HEK293 (cell line): ENCODE results near the gene ERF.
A peak's percentile ranks its signal among the peaks of the same experiment; 100 is the strongest.
"Not testable (repeated sequence)": the region's sequence is repeated elsewhere in the genome, so short reads cannot be mapped to it uniquely, and the experiment has no call there.

ENCODE experiments used
- CTCF ChIA-PET: fragments of 350-600 bp; formaldehyde crosslinking; extraction: SDS; loops from one replicate; lab custom pipeline; 2021; ENCODE audit warnings: antibody characterized with exemption; lab: Yijun Ruan, JAX
- POLR2A ChIA-PET: fragments of 300-600 bp; formaldehyde crosslinking; extraction: SDS; loops from one replicate; lab custom pipeline; 2020; ENCODE audit warnings: antibody characterized with exemption, inconsistent platforms; lab: Yijun Ruan, JAX
- H3K27ac ChIP-seq: fragments of 200-500 bp; sonication (Bioruptor generic); 2 replicates; pipeline ENCODE4 v1.5.1; 2014; ENCODE audit warnings: low read depth, low read length, control low read depth, inconsistent platforms; ENCODE audit errors: extremely low read depth
- H3K36me3 ChIP-seq, 2 experiments: fragments of 200-500 bp in 1 of 2; sonication (Bioruptor generic) in 1 of 2; 1 replicate in 1 of 2; 2 replicates in 1 of 2; pipeline ENCODE4 v1.5.1; 2014 to 2017; ENCODE audit warnings: inconsistent platforms in 2 of 2, low read length in 2 of 2; ENCODE audit not compliant: control insufficient read depth in 2 of 2, insufficient read depth in 1 of 2
- H3K4me1 ChIP-seq: fragments of 200-500 bp; sonication (Bioruptor generic); 2 replicates; pipeline ENCODE4 v1.5.1; 2014; ENCODE audit warnings: mild to moderate bottlenecking, low read length, inconsistent platforms; ENCODE audit not compliant: control insufficient read depth, insufficient read depth
- H3K4me3 ChIP-seq: 2 replicates; pipeline ENCODE4 v1.5.1; 2011; ENCODE audit warnings: low read depth, mild to moderate bottlenecking, control low read depth, low read length, moderate library complexity
- H3K9me3 ChIP-seq: fragments of 200-500 bp; sonication (Bioruptor generic); 2 replicates; pipeline ENCODE4 v1.5.1; 2014; ENCODE audit warnings: low read depth, low read length, inconsistent platforms; ENCODE audit not compliant: control insufficient read depth, insufficient read depth
- KLF7 ChIP-seq: fragments of 450-650 bp; formaldehyde crosslinking; IDR thresholded peaks from 2 replicates; pipeline ENCODE4 v1.5.1; 2016; ENCODE audit warnings: missing biosample characterization, missing genetic modification characterization, borderline replicate concordance
- ZBTB48 ChIP-seq: fragments of 450-650 bp; formaldehyde crosslinking; IDR thresholded peaks from 2 replicates; pipeline ENCODE4 v1.5.1; 2016; ENCODE audit warnings: missing biosample characterization, missing genetic modification characterization
- ZNF121 ChIP-seq: fragments of 450-650 bp; formaldehyde crosslinking; IDR thresholded peaks from 2 replicates; pipeline ENCODE4 v1.5.1; 2016; ENCODE audit warnings: missing biosample characterization, missing genetic modification characterization
- ZNF302 ChIP-seq: fragments of 450-650 bp; formaldehyde crosslinking; IDR thresholded peaks from 2 replicates; pipeline ENCODE4 v1.5.1; 2016; ENCODE audit warnings: missing biosample characterization, missing genetic modification characterization, low read depth
- ZNF335 ChIP-seq: fragments of 450-650 bp; formaldehyde crosslinking; conservative IDR thresholded peaks from 2 replicates; pipeline ENCODE4 v1.5.1; 2016; ENCODE audit warnings: missing biosample characterization, missing genetic modification characterization
- ZNF791 ChIP-seq: fragments of 450-650 bp; formaldehyde crosslinking; IDR thresholded peaks from 2 replicates; pipeline ENCODE4 v1.5.1; 2016; ENCODE audit warnings: missing biosample characterization, missing genetic modification characterization
- TF ChIP-seq, protein P1 (sequence below): fragments of 450-650 bp; formaldehyde crosslinking; IDR thresholded peaks from 2 replicates; pipeline ENCODE4 v1.5.1; 2016; ENCODE audit warnings: missing biosample characterization, missing genetic modification characterization
- TF ChIP-seq, protein P2 (sequence below): fragments of 450-650 bp; formaldehyde crosslinking; IDR thresholded peaks from 2 replicates; pipeline ENCODE4 v1.5.1; 2016; ENCODE audit warnings: missing biosample characterization, missing genetic modification characterization
- TF ChIP-seq, protein P3 (sequence below): fragments of 450-650 bp; formaldehyde crosslinking; IDR thresholded peaks from 2 replicates; pipeline ENCODE4; 2016; ENCODE audit warnings: missing biosample characterization, missing genetic modification characterization
- TF ChIP-seq, protein P4 (sequence below): fragments of 450-650 bp; IDR thresholded peaks from 2 replicates; pipeline ENCODE4 v1.5.1; 2018; ENCODE audit warnings: missing biosample characterization, mild to moderate bottlenecking, missing genetic modification characterization

Gene ERF

DNA sequence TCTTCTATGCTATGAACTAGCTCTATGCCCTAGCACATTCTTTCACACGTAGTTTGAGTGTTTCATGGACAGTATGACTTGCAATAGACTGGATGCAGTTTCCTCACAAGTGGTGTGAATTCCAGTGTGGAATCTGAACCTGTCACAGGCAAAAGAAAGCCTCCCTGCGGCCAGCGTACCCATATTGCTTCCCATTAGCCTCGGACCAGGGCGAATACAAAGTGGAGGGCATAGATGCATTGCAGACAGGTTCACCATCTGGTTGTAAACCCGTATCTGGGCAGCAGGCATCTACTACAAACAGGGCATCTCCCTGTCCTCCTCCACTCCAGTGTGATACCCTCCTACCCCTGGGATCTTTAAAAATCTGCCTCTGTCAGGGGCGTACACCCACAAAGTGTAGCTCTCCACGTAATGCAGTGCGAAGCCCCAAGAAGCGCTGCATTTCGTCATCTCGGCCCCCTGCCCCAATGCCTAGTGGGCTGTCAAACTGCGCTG, 12.8 kb upstream of the ERF start (continued):
- TF ChIP-seq, protein P1, sequence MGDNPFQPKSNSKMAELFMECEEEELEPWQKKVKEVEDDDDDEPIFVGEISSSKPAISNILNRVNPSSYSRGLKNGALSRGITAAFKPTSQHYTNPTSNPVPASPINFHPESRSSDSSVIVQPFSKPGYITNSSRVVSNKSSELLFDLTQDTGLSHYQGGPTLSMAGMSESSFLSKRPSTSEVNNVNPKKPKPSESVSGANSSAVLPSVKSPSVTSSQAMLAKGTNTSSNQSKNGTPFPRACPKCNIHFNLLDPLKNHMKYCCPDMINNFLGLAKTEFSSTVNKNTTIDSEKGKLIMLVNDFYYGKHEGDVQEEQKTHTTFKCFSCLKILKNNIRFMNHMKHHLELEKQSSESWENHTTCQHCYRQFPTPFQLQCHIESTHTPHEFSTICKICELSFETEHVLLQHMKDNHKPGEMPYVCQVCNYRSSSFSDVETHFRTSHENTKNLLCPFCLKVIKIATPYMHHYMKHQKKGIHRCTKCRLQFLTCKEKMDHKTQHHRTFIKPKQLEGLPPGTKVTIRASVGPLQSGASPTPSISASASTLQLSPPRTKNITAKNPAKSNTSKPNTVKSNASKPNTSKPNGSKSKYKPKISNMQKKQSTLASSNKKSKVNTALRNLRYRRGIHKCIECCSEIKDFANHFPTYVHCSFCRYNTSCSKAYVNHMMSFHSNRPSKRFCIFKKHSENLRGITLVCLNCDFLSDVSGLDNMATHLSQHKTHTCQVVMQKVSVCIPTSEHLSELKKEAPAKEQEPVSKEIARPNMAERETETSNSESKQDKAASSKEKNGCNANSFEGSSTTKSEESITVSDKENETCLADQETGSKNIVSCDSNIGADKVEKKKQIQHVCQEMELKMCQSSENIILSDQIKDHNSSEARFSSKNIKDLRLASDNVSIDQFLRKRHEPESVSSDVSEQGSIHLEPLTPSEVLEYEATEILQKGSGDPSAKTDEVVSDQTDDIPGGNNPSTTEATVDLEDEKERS (tag by site-specific recombination), result no peak
- 0 out of 2 replicates have a peak, but pooled peaks have one; percentile 24 for TF ChIP-seq ZNF791
- no peak for TF ChIP-seq ZNF335 (tag by site-specific recombination)
- TF ChIP-seq, protein P2, sequence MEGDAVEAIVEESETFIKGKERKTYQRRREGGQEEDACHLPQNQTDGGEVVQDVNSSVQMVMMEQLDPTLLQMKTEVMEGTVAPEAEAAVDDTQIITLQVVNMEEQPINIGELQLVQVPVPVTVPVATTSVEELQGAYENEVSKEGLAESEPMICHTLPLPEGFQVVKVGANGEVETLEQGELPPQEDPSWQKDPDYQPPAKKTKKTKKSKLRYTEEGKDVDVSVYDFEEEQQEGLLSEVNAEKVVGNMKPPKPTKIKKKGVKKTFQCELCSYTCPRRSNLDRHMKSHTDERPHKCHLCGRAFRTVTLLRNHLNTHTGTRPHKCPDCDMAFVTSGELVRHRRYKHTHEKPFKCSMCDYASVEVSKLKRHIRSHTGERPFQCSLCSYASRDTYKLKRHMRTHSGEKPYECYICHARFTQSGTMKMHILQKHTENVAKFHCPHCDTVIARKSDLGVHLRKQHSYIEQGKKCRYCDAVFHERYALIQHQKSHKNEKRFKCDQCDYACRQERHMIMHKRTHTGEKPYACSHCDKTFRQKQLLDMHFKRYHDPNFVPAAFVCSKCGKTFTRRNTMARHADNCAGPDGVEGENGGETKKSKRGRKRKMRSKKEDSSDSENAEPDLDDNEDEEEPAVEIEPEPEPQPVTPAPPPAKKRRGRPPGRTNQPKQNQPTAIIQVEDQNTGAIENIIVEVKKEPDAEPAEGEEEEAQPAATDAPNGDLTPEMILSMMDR, result 0 out of 2 replicates have a peak, but pooled peaks have one; percentile 20
- TF ChIP-seq ZBTB48 (tag by site-specific recombination), result peak; percentile 43; the same call in 1 of the 2 replicates
- TF ChIP-seq ZNF302 (tag by site-specific recombination), result no peak
- TF ChIP-seq, protein P3, sequence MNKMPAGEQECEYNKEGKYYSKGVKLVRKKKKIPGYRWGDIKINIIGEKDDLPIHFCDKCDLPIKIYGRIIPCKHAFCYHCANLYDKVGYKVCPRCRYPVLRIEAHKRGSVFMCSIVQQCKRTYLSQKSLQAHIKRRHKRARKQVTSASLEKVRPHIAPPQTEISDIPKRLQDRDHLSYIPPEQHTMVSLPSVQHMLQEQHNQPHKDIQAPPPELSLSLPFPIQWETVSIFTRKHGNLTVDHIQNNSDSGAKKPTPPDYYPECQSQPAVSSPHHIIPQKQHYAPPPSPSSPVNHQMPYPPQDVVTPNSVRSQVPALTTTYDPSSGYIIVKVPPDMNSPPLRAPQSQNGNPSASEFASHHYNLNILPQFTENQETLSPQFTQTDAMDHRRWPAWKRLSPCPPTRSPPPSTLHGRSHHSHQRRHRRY (tag by site-specific recombination), result no peak

DNA sequence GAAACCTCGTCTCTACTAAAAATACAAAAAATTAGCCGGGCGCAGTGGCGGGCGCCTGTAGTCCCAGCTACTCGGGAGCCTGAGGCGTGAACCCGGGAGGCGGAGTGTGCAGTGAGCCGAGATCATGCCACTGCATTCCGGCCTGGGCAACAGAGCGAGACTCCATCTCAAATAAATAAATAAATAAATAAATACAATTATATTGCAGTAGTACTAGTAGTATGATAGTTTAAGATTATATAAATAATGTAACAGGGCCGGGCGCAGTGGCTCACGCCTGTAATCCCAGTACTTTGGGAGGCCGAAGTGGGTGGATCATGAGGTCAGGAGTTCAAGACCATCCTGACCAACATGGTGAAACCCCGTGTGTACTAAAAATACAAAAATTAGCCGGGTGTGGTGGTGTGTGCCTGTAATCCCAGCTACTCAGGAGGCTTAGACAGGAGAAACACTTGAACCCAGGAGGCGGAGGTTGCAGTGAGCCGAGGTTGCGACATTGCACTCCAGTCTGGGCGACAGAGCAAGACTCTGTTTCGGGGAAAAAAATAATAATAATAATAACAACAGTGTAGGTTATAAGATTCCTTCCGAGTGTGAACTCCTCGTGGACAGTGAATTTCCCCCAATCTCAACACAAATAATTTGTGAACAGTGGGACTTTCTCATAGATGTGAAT, 12.1 kb upstream of the ERF start:
- H3K4me1 ChIP-seq, result peaks cover 16% of the 10 kb centered on the region
- ChIA-PET CTCF (interaction anchor here (0.6 to 2.0 kb wide), 6 partner anchors 12 to 155 kb away, joined by 3 to 10 read pairs (median 3); no protein-coding TSS in a partner anchor), POLR2A (interaction anchor here (0.9 to 1.7 kb wide), 7 partner anchors 9 to 24 kb away, joined by 3 to 8 read pairs (median 6); partner anchors contain the start of gene GSK3A)
- H3K36me3 ChIP-seq, H3K27ac ChIP-seq, H3K4me3 ChIP-seq, H3K9me3 ChIP-seq: not testable (repeated sequence)
- TF ChIP-seq KLF7 (tag by site-specific recombination), result 0 out of 2 replicates have a peak, but pooled peaks have one; percentile 4
- TF ChIP-seq, protein P4, sequence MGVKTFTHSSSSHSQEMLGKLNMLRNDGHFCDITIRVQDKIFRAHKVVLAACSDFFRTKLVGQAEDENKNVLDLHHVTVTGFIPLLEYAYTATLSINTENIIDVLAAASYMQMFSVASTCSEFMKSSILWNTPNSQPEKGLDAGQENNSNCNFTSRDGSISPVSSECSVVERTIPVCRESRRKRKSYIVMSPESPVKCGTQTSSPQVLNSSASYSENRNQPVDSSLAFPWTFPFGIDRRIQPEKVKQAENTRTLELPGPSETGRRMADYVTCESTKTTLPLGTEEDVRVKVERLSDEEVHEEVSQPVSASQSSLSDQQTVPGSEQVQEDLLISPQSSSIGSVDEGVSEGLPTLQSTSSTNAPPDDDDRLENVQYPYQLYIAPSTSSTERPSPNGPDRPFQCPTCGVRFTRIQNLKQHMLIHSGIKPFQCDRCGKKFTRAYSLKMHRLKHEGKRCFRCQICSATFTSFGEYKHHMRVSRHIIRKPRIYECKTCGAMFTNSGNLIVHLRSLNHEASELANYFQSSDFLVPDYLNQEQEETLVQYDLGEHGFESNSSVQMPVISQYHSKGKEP (tag by site-specific recombination), result 0 out of 2 replicates have a peak, but pooled peaks have one; percentile 5

DNA sequence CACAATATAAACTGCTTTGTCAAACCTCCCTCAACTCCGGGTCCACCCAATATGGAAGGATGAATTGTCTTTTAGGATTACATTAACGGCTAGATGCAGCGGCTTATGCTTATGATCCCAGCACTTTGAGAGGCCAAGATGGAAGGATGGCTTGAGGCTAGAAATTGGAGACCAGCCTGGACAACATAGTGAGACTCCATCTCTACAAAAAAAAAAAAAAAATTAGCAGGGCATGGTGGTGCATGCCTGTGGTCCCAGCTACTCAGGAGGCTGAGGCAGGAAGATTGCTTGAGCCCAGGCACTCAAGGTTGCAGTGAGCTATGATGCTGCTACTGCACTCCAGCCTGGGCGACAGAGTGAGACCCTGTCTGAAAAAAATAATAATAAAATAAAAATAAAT, 11.2 kb upstream of the ERF start:
- peak; percentile 97 for TF ChIP-seq ZNF121 (tag by site-specific recombination)
- H3K36me3 ChIP-seq, POLR2A ChIA-PET, H3K27ac ChIP-seq, H3K4me3 ChIP-seq, H3K9me3 ChIP-seq: not testable (repeated sequence)
- H3K4me1 ChIP-seq, result peaks cover 16% of the 10 kb centered on the region
- CTCF ChIA-PET, result interaction anchor here (1.2 to 1.7 kb wide), 2 partner anchors 13 to 16 kb away, joined by 3 read pairs; no protein-coding TSS in a partner anchor
